Hepatocyte (in vitro differentiated cells): ENCODE measurements around the gene AGA.

ENCODE experiments used
- CTCF ChIP-seq: fragments of 200-600 bp; sonication (generic); IDR thresholded peaks from 2 replicates; pipeline ENCODE4 v1.5.1; 2016; ENCODE audit warnings: antibody characterized with exemption, mild to moderate bottlenecking; ENCODE audit not compliant: poor library complexity
- EZH2phosphoT487 ChIP-seq: fragments of 200-600 bp; sonication (generic); IDR thresholded peaks from one replicate; pipeline ENCODE4 v1.6.1; 2018; ENCODE audit warnings: antibody characterized with exemption, mild to moderate bottlenecking, low read depth, moderate library complexity; ENCODE audit not compliant: unreplicated experiment, severe bottlenecking

GRCh38 chr4:177453116-177453515, 10.9 kb upstream of the AGA start:
- no peak for TF ChIP-seq CTCF
- TF ChIP-seq EZH2phosphoT487: no peak
